ENCODE measurements around the gene RAPGEF2. TPM values are rescaled to one million over a fixed set of nuclear protein-coding genes. Genes with fewer than 3 reads are reported as not detected.
"Not testable (repeated sequence)": the region's sequence is repeated elsewhere in the genome, so short reads cannot be mapped to it uniquely, and the experiment has no call there.

RAPGEF2 gene
- total RNA-seq, 1 experiment from 2014 or later, result 21.9 TPM

DNA sequence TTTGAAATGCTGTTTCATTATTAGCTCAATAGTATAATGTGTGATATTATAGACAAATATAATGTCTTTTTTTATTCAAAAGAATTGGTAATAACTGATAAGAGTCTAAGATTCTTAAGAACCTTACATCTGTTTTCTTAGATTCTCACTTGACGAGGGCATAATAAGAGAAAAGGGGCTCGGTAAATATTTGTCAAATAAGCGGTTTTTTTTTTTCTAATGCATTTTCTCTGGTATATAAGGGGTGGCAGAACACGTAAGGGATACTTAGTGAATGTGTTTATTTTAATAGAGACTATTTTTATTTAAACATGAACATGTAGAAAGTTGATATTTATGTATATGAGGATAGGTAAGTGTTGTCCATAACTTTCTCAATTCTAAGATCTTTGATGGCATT lies 200.6 kb downstream of the RAPGEF2 start:
- no peak for DNase-seq (ENCODE audit: low read depth)

DNA sequence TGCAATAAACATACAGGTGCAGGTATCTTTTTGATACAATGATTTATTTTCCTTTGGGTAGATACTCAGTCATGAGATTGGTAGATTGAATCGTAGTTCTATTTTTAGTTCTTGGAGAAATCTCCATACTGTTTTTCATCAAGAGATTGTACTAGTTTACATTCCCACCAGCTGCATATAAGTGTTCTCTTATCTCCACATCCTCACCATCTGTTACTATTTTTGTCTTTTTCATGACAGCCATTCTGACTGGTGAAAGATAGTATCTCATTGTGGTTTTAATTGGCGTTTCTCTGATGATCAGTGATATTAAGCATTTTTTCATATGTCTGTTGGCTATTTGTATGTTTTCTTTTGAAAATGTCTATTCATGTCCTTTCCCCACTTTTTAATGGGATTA lies 202.2 kb downstream of the RAPGEF2 start:
- DNase-seq (ENCODE audit: low read depth), result no peak

DNA sequence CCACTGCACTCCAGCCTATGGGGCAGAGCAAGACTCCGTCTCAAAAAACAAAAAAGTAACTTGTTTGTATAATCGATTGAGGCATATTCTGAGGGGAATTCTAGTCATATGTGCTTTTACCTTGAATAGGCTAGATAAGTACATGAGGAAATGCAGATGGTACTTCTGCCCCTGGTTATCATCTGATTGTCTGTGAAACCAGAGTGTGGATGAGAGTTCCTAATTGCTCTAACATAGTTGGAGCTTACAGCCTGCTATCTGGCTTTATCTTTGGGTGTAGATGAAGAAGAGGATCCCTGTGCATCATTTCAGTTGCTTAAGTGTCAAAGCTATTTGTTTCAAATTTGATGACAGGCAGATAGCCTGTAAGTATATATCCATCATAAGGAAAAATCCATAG lies 205.1 kb downstream of the RAPGEF2 start:
- no peak for DNase-seq (ENCODE audit: low read depth)

DNA sequence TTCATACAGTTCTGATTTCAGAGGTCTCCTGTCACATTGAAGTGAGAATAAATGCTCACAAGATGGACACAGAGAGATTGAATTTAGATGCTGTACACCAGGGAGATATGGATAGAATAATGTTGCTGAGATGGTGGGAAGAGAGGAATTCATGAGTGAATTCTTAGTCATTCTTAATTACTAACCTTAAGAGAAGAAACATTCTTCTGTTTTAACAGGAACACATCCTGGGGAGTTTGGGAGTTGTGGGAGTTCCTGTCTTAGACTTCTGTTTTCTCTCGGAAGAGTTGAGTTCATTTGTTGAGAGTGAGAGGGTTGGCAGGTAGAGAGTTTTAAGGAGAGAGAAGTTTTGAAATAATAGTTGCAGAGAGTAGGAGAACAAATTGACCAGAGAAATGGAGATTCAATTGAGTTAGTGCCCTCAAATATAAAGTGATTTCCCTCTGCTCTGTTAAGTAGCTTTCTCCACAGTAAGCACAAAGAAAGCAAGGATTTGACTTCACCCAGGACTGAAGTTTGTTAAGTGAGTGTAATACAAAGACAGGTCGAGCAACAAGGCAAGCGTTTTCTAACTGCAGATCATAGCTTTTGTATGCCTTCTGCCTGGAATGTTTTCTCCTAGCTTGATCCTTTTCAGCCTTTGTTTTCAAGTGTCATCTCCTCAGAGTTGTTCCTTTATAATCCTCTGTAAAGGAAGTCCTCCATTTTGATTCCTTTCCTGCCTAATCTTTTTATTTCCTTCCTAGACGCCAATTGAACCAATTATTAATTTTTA lies 205.9 kb downstream of the RAPGEF2 start:
- DNase-seq (ENCODE audit: low read depth), result peak; percentile 71

DNA sequence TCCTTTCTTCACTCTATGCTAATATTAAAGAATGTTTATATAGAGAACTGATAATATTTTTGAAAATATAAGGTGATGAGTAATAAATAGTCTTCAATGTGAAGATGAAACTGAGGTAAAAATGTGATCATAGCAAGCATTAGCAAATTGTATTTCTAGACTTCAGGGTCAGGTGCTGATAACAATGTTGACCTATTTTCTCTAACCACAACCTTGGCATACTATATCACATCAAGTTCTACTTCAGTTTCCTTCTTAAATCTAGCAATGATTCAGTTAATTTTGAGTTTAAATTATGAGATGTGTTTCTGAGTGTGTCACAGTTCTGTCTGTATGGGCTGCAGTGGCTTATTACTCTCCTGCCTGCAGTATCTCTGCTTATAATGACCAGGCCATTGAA lies 209.4 kb downstream of the RAPGEF2 start:
- DNase-seq (ENCODE audit: low read depth), result no peak

DNA sequence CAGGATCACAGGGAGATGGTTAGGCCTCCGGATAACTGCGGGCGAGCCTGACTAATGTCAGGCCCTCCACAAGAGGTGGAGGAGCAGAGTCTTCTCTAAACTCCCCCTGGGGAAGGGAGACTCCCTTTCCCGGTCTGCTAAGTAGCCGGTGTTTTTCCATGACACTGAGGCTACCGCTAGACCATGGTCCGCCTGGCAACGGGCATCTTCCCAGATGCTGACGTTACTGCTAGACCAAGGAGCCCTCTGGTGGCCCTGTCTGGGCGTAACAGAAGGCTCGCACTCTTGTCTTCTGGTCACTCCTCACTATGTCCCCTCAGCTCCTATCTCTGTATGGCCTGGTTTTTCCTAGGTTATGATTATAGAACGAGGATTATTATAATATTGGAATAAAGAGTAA lies 213.0 kb downstream of the RAPGEF2 start:
- not testable (repeated sequence) for DNase-seq (ENCODE audit: low read depth)

DNA sequence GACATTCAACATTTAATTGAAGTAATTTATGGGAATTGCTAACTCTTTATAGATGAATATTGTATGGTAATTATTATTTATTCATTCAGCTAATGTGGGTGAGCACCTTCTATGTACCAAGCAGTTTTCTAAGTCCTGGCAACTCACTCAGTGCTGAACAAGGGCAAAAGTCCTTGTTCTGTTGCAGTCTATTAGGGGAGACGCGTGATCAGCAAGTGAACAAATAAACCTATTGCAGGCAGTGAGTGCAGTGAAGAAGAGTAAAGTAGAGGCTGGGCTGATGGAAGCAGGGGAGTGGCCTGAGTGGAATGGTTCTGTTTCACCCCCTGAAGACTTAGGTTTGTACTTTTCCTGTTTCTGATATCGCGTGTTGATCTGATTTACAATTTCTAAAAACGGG lies 214.3 kb downstream of the RAPGEF2 start:
- no peak for DNase-seq (ENCODE audit: low read depth)

DNA sequence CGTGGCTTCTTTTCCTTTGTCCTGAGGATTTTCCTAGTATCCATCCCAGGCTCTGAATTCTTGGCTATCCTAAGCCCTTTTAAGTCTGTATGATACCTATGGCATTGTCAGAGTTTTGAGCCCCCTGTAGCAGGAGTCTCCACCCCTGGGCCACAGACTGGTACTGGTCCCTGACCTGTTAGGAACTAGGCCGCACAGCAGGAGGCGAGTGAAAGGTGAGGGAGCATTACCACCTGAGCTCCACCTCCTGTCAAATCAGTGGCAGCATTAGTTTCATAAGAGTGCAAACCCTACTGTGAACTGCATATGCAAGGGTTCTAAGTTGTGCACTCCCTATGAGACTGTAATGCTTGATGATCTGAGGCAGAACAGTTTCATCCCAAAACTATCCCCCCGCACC lies 216.1 kb downstream of the RAPGEF2 start:
- no peak for DNase-seq (ENCODE audit: low read depth)

DNA sequence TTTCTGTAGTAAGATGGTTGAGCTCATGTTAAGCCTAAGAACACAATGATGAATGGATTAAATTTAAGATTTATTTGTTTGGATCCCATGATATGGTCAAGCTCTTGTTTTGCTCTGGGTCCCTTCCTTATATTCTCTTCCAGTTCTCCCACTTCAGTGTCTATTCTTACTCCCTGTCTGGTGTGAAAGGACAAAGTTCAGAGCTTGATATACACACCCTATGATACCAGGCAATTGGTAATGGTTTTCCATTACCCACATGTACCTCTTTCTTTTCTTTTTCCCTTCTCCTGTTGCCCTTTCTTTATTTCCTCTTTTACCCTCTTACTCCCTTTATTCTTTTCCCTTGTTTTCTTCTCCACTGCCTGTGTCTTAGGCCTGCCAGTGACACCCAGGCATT lies 223.6 kb downstream of the RAPGEF2 start:
- DNase-seq (ENCODE audit: low read depth), result no peak

DNA sequence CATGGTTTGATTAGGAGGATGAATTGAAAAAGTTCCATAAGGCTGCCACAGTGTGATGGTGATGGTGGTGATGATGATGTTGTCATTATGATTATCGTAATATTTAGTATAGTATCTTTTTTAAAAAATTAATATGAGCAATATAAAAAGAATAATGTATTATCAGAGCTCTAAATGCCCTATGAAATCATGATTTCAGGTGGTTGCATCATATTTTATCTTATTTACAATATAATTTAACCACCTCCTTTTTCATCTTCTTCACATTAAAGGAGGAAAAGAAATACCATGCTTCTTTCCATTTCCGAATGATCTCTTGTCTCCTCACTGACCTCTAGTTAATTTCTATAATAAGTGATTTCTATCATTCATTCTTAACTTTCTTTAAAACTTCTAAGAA lies 225.9 kb downstream of the RAPGEF2 start:
- no peak for DNase-seq (ENCODE audit: low read depth)

DNA sequence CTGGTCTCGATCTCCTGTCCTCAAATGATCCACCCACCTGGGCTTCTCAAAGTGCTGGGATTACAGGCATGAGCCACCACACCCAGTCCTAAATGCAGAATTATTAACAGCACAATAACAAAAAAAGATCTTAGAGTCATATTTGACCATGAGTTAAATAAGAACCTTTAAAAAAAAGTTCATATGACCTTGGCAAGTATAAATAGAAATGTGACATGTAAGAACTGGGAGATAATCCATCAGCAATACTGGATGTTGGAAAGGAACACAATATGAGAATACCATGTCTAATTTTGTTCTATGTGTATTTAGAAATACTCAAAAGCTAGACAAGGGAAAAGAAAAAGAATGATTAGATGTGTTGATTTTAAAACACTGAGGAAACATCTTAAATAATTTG lies 231.6 kb downstream of the RAPGEF2 start:
- DNase-seq (ENCODE audit: low read depth), result no peak

DNA sequence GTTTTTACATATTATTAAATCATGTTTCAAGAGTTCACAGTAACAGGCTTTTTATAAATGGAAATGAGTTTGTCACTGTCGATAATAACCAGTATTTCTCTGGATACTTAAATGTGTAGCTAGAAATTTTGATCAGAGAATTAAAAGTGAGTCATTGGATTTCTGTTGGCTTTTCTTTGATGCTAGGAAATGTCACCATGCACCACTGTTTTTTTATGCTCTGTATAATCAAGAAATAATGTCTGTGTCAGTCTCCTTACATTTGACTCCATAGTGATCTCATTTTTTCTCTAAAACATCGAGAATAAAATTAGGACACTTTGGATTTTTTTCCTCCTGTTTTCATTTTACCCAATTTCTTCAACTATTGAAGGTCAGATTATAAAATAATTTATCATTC lies 234.2 kb downstream of the RAPGEF2 start:
- no peak for DNase-seq (ENCODE audit: low read depth)

DNA sequence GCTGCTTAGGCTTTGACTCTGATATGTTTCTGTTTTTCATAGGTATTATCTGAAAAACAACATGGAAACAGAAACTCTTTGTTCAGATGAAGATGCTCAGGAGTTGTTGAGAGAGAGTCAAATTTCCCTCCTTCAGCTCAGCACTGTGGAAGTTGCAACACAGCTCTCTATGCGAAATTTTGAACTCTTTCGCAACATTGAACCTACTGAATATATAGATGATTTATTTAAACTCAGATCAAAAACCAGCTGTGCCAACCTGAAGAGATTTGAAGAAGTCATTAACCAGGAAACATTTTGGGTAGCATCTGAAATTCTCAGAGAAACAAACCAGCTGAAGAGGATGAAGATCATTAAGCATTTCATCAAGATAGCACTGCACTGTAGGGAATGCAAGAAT lies 238.6 kb downstream of the RAPGEF2 start:
- peak; percentile 19 for DNase-seq (ENCODE audit: low read depth)

DNA sequence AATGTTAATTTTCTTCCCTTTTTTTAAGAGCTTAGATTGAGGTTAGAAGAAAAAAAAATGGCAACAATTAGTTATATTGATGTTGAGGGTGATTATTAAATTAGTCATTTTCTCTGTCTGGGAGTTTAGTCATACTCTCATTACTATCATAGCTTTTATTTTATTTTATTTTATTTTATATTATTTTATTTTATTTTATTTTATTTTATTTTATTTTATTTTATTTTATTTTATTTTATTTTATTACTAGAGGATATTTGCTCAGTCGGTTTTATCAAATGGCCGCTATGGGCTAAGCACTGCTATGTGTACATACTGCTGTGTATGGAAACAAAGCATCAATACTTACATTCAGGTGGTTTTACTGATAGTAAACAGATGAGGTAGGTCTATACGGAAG lies 239.5 kb downstream of the RAPGEF2 start:
- DNase-seq (ENCODE audit: low read depth), result no peak

DNA sequence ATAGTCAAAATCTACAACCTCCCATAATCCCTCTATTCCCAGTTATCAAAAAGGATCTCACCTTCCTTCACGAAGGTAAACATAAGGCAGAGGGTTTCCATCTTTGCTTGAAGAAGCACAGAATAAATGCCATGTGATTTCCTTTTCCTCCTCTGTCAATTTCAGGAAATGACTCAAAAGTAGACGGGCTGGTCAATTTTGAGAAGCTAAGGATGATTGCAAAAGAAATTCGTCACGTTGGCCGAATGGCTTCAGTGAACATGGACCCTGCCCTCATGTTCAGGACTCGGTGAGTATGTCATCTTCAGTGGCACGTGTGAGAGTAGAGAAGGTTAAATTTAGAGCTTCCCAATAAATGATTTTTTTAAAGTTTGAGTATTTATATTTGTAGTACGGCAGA lies 240.2 kb downstream of the RAPGEF2 start:
- no peak for DNase-seq (ENCODE audit: low read depth)

DNA sequence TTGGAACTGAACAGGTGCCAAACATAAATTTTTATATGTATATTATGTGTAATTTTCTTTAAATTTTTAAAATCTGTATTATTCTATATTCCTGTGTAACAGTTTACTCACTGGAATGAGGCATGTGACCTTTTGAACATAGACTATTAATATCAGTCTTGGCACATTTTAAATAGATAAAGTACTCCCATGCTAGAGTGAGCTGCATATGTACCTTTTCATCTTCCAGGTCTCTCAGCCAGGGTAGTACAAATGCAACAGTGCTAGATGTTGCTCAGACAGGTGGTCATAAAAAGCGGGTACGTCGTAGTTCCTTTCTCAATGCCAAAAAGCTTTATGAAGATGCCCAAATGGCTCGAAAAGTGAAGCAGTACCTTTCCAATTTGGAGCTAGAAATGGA lies 242.0 kb downstream of the RAPGEF2 start:
- DNase-seq (ENCODE audit: low read depth), result no peak

DNA sequence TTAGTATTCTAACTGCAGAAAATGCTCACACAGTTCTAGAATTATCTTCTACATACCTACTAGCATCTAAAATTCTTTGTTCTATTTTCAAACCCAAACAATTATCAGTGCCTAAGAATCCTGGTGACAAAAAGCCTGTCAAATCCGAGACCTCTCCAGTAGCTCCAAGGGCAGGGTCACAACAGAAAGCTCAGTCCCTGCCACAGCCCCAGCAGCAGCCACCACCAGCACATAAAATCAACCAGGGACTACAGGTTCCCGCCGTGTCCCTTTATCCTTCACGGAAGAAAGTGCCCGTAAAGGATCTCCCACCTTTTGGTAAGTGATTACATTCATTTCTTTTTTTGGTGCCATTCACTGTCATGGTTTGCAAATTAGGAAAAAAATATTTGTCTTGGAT lies 243.8 kb downstream of the RAPGEF2 start:
- DNase-seq (ENCODE audit: low read depth), result no peak

DNA sequence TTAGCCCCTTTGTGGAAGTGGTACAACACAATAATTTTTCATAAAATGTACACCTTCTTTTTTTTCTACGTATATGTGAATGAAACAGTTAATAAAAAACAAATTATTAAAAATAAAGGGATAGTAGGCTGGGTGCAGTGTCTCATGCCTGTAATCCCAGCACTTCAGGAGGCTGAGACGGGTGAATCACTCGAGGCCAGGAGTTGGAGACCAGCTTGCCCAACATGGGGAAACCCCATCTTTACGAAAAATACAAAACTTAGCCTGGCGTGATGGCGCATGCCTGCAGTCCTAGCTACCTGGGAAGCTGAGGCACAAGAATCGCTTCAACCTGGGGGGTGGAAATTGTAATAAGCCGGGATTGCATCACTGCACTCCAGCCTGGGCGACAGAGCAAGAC lies 244.9 kb downstream of the RAPGEF2 start:
- no peak for DNase-seq (ENCODE audit: low read depth)

DNA sequence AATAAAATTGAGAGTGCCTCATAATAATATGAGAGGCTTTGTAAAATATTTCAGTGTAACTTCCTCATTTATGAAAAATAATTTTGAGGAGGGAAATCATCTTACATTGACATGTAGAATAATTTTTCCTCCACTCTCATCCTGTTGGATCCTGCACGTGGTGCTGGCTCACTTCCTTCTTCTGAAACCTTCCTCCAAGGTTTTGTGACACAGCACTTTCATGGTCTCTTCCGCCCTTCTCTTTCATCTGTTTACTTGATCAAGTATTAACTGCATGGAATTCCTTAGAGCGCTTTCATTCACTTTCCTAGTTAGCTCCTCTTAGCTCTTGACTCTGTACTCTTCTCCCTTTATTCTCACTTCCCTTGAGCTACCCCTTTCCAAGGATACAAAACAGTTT lies 246.5 kb downstream of the RAPGEF2 start:
- no peak for DNase-seq (ENCODE audit: low read depth)

DNA sequence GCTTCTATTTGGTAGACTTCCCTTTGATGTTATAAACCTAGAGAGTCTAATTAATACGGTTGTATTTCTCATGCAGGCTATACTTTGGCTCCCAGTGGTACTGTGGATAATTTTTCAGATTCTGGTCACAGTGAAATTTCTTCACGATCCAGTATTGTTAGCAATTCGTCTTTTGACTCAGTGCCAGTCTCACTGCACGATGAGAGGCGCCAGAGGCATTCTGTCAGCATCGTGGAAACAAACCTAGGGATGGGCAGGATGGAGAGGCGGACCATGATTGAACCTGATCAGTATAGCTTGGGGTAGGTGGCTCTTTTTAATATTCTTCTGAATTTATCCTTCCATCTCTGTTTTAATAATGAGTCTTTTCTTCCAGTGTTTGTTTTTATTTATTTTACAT lies 249.7 kb downstream of the RAPGEF2 start:
- DNase-seq (ENCODE audit: low read depth), result no peak

DNA sequence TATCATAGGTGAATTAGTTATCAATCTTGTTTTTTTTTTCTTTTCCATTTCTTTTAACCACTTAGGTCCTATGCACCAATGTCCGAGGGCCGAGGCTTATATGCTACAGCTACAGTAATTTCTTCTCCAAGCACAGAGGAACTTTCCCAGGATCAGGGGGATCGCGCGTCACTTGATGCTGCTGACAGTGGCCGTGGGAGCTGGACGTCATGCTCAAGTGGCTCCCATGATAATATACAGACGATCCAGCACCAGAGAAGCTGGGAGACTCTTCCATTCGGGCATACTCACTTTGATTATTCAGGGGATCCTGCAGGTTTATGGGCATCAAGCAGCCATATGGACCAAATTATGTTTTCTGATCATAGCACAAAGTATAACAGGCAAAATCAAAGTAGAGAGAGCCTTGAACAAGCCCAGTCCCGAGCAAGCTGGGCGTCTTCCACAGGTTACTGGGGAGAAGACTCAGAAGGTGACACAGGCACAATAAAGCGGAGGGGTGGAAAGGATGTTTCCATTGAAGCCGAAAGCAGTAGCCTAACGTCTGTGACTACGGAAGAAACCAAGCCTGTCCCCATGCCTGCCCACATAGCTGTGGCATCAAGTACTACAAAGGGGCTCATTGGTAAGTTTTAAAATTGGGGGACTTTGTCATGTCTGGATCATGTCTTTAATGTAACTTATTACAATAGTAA lies 250.7 kb downstream of the RAPGEF2 start:
- no peak for DNase-seq (ENCODE audit: low read depth)

DNA sequence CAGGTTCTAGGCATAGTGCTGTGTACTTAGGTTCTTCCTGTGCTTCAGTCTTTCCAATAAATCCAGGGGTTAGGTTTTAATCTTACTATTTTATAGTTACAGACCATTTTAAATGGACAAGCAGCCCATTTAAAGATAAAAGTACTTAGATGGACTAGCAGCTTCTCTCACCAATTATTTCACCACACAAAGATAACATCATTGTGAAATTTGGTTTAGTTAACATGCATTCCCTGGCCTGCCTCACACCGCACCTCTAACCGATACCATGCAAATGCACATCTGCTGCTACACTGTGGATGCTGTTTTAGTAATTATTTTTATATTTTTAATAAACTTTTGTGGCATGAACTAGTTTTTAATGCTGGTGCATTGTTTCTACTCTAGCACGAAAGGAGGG lies 252.6 kb downstream of the RAPGEF2 start:
- no peak for DNase-seq (ENCODE audit: low read depth)

DNA sequence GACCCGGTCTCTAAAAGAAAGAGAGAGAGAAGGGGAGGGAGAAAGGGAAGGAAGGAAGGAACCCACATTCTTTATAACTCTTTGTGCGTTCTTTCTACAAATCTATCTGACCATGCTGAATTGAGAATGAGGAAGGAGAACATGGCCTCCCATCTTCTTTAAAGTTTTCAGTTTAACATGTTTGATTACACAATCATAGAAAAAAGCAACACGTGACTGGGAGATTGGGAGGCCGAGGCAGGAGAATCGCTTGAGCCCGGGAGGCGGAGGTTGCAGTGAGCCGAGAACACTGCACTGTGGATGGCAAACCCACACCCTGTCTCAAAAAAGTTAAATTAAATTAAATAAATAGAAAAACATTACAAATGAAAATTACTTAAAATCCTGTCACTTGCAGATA lies 254.5 kb downstream of the RAPGEF2 start:
- no peak for DNase-seq (ENCODE audit: low read depth)

Data from LHCN-M2 (cell line).